ENCODE measurements around the gene TCTN1.
"Not testable (repeated sequence)": the region's sequence is repeated elsewhere in the genome, so short reads cannot be mapped to it uniquely, and the experiment has no call there.

The TCTN1 gene

DNA sequence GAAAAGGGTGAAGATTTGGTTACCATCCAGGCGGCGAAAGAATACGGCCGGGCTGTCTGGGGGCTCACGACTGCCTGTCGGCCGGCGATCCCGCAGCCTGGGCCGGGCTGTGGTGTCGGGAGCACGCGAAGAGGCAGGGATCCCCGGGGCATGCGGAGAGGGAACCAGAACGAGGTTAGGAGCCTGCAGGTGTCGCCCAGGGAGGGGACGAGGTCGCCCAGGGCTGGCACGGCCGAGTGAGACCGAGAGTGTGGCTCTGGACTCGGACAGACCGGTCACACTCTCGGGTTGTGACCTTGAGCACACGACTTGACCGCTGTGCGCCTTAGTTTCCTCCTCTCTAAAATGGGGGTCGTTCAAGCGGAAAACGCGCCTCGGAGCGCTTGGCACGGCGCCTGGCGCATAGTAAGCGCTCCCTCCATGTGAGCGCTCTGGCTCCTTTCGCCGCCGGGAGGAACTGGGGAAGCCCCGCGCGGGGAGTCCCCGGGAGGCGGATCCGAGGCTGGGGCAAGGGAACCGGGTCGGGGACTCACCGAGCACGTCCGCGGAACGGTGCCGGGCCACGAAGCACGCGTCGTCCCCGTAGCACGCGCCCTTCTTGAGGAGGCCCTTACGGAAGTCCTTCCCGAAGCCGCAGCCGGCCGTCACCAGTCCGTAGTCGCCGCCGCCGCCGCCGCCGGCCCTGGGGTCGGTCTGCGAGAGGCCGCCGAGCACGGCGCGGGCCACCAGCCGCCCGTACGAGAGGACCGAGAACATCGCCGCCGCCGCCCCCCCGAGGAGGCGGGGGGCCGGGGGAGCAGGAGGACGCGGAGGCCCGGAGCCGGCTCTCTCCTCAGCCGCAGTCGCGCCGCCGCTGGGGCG, 31.4 kb upstream of the TCTN1 start:
- TF ChIP-seq, protein P1, sequence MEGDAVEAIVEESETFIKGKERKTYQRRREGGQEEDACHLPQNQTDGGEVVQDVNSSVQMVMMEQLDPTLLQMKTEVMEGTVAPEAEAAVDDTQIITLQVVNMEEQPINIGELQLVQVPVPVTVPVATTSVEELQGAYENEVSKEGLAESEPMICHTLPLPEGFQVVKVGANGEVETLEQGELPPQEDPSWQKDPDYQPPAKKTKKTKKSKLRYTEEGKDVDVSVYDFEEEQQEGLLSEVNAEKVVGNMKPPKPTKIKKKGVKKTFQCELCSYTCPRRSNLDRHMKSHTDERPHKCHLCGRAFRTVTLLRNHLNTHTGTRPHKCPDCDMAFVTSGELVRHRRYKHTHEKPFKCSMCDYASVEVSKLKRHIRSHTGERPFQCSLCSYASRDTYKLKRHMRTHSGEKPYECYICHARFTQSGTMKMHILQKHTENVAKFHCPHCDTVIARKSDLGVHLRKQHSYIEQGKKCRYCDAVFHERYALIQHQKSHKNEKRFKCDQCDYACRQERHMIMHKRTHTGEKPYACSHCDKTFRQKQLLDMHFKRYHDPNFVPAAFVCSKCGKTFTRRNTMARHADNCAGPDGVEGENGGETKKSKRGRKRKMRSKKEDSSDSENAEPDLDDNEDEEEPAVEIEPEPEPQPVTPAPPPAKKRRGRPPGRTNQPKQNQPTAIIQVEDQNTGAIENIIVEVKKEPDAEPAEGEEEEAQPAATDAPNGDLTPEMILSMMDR (IDR thresholded peaks at IDR 0.05; ENCODE audit: extremely low read depth, missing control alignments), result no peak
- DNase-seq (ENCODE audit: low spot score), result peak; percentile 62

DNA sequence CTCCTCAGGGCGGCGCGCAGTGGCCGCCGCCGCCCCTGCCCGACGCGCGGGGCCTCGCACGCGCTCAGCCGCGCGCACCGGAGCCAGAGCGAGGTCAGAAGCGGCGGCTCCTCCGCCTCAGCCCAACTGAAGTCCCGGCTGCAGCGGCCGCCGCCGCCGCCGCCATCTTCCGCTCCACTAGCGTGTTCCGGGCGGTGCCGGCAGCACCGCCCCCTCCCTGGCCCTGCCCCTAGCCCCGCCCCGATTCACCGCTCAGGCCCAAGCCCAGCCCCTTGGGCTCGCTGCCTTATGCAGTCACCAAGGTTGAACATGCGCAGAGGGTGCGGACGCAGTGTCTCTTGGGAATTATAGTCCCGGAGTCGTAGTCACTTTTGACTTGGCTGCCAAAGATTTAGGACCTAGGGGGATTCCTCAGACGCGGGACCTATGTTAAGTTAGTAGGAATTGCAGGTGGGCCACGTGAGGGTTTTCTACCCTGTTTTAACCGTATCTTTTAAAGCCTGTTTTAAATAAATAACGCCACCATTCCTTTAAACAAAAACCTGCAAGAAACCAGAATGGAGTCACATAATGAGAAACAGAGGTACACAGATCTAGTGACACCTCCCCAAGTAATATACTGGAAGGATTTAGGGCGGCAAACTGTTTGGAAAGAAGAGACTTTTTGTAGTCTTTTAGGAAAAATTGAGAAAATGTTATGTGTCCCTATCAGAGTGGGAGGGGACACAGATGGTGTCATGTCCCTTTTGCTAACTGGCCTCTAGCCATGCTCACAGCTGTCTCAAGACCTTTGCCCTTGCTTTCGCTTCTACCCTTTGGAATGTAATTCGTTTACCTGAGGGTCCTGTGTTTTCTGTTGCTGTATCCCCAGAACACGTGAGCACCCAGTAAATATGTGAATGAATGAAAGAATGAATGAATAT, 30.5 kb upstream of the TCTN1 start, which contains the start of gene PPTC7:
Gene PPTC7, minus strand, starts transcription at position 182 of the 923 bp plus-strand sequence. CDS start 287 bp downstream, outside the sequence.
- DNase-seq (ENCODE audit: low spot score), result peak; percentile 96
- TF ChIP-seq, protein P1 (IDR thresholded peaks at IDR 0.05; ENCODE audit: extremely low read depth, missing control alignments), result no peak

DNA sequence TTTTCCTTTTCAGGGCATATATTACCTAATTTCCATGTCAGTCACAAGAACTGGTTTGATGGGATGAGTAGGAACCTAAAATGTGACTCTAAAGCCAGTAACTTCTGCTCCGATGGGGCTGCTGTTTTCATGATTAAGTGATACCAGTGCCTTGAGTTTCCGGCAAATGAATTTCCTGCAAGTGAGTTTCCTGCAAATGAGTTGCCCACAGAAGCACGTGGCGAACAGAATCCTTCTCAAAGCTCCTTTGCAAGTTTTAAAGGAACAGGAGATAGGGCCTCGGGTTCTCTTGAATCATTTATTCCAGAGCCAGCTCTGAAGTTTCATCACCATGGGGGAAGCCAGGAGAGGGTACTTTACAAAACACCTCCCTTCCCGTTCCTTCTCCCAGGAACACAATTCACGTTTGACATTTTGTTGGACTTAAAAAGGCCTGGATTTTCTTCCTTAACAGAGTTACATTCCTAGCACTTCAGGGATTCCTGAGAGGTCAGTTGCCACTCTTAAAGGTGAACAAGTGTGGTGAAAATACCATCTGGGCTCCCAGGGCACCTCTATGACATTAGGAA, 28.6 kb upstream of the TCTN1 start:
- TF ChIP-seq, protein P1 (IDR thresholded peaks at IDR 0.05; ENCODE audit: extremely low read depth, missing control alignments), result no peak
- no peak for DNase-seq (ENCODE audit: low spot score)

DNA sequence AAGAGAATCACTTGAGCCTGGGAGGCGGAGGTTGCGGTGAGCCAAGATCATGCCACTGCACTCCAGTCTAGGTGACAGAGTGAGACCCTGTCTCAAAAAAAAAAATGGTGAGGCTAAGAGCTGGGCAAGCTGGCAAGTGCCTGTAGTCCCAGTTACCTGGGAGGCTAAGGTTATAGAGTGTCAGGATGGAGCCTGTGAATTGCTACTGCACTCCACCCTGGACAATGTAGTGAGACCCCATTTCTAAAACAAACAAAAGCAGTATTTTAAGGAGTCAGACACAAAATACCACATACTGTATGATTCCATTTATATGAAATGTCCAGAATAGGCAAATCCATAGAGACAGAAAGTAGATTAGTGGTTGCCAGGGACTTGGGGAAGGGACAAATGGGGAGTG, 26.8 kb upstream of the TCTN1 start:
- not testable (repeated sequence) for DNase-seq (ENCODE audit: low spot score)

DNA sequence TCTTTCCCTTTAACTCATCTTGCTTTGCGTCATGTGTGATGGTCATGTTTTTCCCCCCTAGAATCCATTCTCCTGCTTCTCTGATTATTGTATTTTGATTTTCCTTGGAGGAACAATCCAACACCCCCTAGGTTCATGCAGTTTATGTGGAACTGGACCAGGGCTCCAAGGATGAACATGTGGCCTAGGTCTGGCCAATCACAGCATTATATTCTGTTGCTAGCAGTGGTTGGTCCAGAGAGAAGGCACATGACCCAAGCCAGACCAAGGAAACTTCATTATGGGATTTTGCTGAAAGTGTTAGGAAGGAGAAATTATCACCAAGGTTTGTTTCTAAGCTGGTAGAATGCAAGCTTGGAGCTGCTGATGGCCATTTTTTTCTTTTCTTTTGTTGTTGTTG, 23.9 kb upstream of the TCTN1 start:
- TF ChIP-seq, protein P1 (IDR thresholded peaks at IDR 0.05; ENCODE audit: extremely low read depth, missing control alignments), result no peak
- no peak for DNase-seq (ENCODE audit: low spot score)

DNA sequence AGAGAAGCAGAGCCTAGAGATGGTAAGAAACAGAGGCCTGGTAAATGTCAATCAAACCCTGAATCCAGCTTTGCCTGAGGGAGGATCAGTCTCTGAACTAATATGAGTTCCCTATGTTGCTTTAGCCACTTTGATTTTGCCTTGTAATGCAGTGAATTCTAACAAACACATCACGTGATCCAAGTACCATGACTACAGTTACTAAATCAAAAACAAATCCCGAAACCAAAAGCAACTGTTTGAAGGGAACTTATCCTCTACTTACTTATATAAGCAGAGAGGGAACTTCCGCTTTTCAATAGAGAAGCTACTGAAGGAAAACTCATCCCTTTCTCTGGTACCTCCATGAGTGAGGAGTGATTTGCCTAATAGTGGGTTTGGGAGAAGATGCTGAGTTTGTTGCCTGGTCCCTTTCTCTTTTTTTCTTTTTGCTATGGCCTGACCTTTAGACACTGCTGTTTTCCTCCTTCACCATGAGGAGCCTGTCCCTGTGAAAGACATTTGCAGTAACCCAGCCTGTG, 23.1 kb upstream of the TCTN1 start:
- TF ChIP-seq, protein P1 (IDR thresholded peaks at IDR 0.05; ENCODE audit: extremely low read depth, missing control alignments), result no peak
- DNase-seq (ENCODE audit: low spot score), result peak; percentile 72

DNA sequence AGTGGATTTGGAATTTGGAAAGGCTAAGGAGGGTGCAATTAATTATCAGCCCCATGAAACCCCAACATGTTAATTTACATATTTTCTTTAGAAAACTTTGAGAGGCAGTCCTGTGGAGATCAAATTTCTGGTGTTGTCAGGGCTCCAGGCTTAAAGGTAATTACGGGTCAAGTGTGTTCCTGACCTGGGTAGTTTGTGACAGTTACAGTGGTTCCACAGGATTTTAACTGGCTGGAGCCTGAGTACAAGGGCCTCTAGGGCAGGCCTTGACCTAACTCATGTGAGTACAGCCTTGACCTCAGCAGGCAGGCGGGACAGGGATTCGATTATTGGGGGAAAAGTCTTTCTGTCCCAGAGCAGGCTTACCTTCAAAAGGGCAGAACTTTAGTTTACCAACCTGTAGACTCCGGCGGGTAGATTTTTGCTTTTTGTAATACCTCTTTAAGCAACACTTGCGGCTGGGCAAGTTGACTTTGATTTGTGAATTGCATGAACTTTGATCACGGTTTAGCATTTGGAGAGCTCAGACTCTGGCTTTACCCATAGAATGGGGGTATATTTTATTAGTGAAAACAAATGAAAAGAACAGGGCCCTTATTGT, 22.4 kb upstream of the TCTN1 start:
- TF ChIP-seq, protein P1 (IDR thresholded peaks at IDR 0.05; ENCODE audit: extremely low read depth, missing control alignments), result no peak
- DNase-seq (ENCODE audit: low spot score), result no peak
